ENCODE measurements around the gene SCN1A. TPM values are rescaled to one million over a fixed set of nuclear protein-coding genes. Genes with fewer than 3 reads are reported as not detected.

SCN1A gene
- polyA plus RNA-seq, 1 experiment = 0.28 TPM

- Histone ChIP-seq H3K4me3 (ENCODE audit: low read depth, low read length) (no peak overlapping the region), H3K27me3 (ENCODE audit: control insufficient read depth, insufficient read depth, low read length) (no peaks in the 10 kb centered on the region), H3K36me3 (ENCODE audit: control insufficient read depth, insufficient read depth, low read length) (no peaks in the 10 kb centered on the region)
- no peak for DNase-seq (ENCODE audit: low read depth)
- POLR2A ChIA-PET = no interaction called here
- no peak for TF ChIP-seq CTCF (IDR thresholded peaks at IDR 0.05; ENCODE audit: insufficient read depth, low read depth, low read length)
- CTCF ChIA-PET = no interaction called here
Measured at GRCh38 chr2:165958313-165958960, 169.4 kb downstream of the SCN1A start.

- POLR2A ChIA-PET = no interaction called here
- Histone ChIP-seq H3K27me3 (ENCODE audit: control insufficient read depth, insufficient read depth, low read length) (no peaks in the 10 kb centered on the region), H3K36me3 (ENCODE audit: control insufficient read depth, insufficient read depth, low read length) (no peaks in the 10 kb centered on the region), H3K4me3 (ENCODE audit: low read depth, low read length) (peak overlapping the region; percentile 5; the same call in 1 of the 2 replicates)
- no peak for TF ChIP-seq CTCF (IDR thresholded peaks at IDR 0.05; ENCODE audit: insufficient read depth, low read depth, low read length)
- CTCF ChIA-PET = no interaction called here
- no peak for DNase-seq (ENCODE audit: low read depth)
Measured at GRCh38 chr2:165957030-165957675, 170.7 kb downstream of the SCN1A start.

GRCh38 chr2:165953655-165954606, 173.9 kb downstream of the SCN1A start, which contains the start of gene TTC21B:
Gene TTC21B, minus strand, starts transcription at chr2:165953776. Its CDS starts 71 bp downstream, at chr2:165953705.
- TF ChIP-seq CTCF (IDR thresholded peaks at IDR 0.05; ENCODE audit: insufficient read depth, low read depth, low read length) = peak; percentile 73
- ChIA-PET POLR2A (interaction anchor here (0.6 to 0.8 kb wide), 2 partner anchors 32 to 132 kb away, joined by 5 to 13 read pairs; no protein-coding TSS in a partner anchor), CTCF (interaction anchor here (0.7 to 2.0 kb wide), 21 partner anchors 9 to 238 kb away, joined by 3 to 10 read pairs (median 4); partner anchors contain the start of gene SCN1A)
- no peaks in the 10 kb centered on the region for H3K27me3 ChIP-seq (ENCODE audit: control insufficient read depth, insufficient read depth, low read length)
- H3K36me3 ChIP-seq (ENCODE audit: control insufficient read depth, insufficient read depth, low read length) = no peaks in the 10 kb centered on the region
- H3K4me3 ChIP-seq (ENCODE audit: low read depth, low read length) = peak within 1 kb of the TSS; percentile 57
- peak; percentile 69 for DNase-seq (ENCODE audit: low read depth)

- ChIA-PET CTCF (interaction anchor here (0.7 to 2.0 kb wide), 17 partner anchors 8 to 237 kb away, joined by 3 to 10 read pairs (median 4); partner anchors contain the start of gene SCN1A), POLR2A (interaction anchor here (0.6 to 0.8 kb wide), 2 partner anchors 32 to 133 kb away, joined by 5 to 13 read pairs; no protein-coding TSS in a partner anchor)
- Histone ChIP-seq H3K4me3 (ENCODE audit: low read depth, low read length) (peak overlapping the region; percentile 57), H3K36me3 (ENCODE audit: control insufficient read depth, insufficient read depth, low read length) (no peaks in the 10 kb centered on the region), H3K27me3 (ENCODE audit: control insufficient read depth, insufficient read depth, low read length) (no peaks in the 10 kb centered on the region)
- TF ChIP-seq CTCF (IDR thresholded peaks at IDR 0.05; ENCODE audit: insufficient read depth, low read depth, low read length) = no peak
- peak; percentile 2 for DNase-seq (ENCODE audit: low read depth)
Measured at GRCh38 chr2:165953306-165953654, 174.5 kb downstream of the SCN1A start.
